SK-N-SH treated with all-trans-retinoic acid at 6 μM for 48 hours (cell line): ENCODE results near the gene NCOA6.

ENCODE experiments used
- ATAC-seq: fragments of 200-7000 bp; cut with Tn5 transposase; 3 replicates; pipeline ENCODE4 v1.9.1; 2020; ENCODE audit warnings: mild to moderate bottlenecking, moderate library complexity
- ARNTL ChIP-seq: fragments of 450-650 bp; formaldehyde crosslinking; IDR thresholded peaks from 2 replicates; pipeline ENCODE4 v1.5.0; 2020; ENCODE audit warnings: low read depth, mild to moderate bottlenecking, moderate library complexity, borderline replicate concordance
- BACH2 ChIP-seq: fragments of 250-450 bp; sonication (Bioruptor Pico); IDR thresholded peaks from 2 replicates; pipeline ENCODE4 v1.9.0; 2021; ENCODE audit warnings: mild to moderate bottlenecking, borderline replicate concordance
- CREB5 ChIP-seq: fragments of 250-450 bp; sonication (Bioruptor Pico); IDR thresholded peaks from 2 replicates; pipeline ENCODE4 v1.5.1; 2020; ENCODE audit warnings: low read depth, mild to moderate bottlenecking, moderate library complexity
- CSDC2 ChIP-seq: fragments of 250-450 bp; sonication (Bioruptor Pico); IDR thresholded peaks from 2 replicates; pipeline ENCODE4 v1.5.0; 2020; ENCODE audit warnings: mild to moderate bottlenecking, moderate library complexity
- ESRRG ChIP-seq: fragments of 250-450 bp; sonication (Bioruptor Pico); IDR thresholded peaks from 2 replicates; pipeline ENCODE4 v1.6.1; 2021; ENCODE audit warnings: mild to moderate bottlenecking
- GLIS3 ChIP-seq: fragments of 250-450 bp; sonication (Bioruptor Pico); IDR thresholded peaks from 2 replicates; pipeline ENCODE4 v1.5.0; 2020; ENCODE audit warnings: mild to moderate bottlenecking, moderate library complexity
- ISL1 ChIP-seq: fragments of 250-450 bp; sonication (Bioruptor Pico); IDR thresholded peaks from 2 replicates; pipeline ENCODE4 v2.1.2; 2022; ENCODE audit warnings: mild to moderate bottlenecking, moderate library complexity
- OSR1 ChIP-seq: fragments of 250-450 bp; sonication (Bioruptor Pico); IDR thresholded peaks from 2 replicates; pipeline ENCODE4 v1.8.0; 2022; ENCODE audit warnings: moderate library complexity, mild to moderate bottlenecking, inconsistent platforms
- PATZ1 ChIP-seq: fragments of 250-450 bp; sonication (Bioruptor Pico); IDR thresholded peaks from 2 replicates; pipeline ENCODE4 v1.8.0; 2020; ENCODE audit warnings: mild to moderate bottlenecking, moderate library complexity, borderline replicate concordance
- POU6F1 ChIP-seq: fragments of 250-450 bp; sonication (Bioruptor Pico); IDR thresholded peaks from 2 replicates; pipeline ENCODE4 v1.8.0; 2021; ENCODE audit warnings: low read depth, mild to moderate bottlenecking, moderate library complexity, borderline replicate concordance
- PPARA ChIP-seq: fragments of 250-450 bp; sonication (Bioruptor Pico); IDR thresholded peaks from 2 replicates; pipeline ENCODE4 v1.5.0; 2020; ENCODE audit warnings: mild to moderate bottlenecking, borderline replicate concordance
- RARB ChIP-seq: fragments of 250-450 bp; sonication (Bioruptor Pico); IDR thresholded peaks from 2 replicates; pipeline ENCODE4 v1.8.0; 2021; ENCODE audit warnings: mild to moderate bottlenecking, moderate library complexity
- TCF4 ChIP-seq: fragments of 250-450 bp; sonication (Bioruptor Pico); IDR thresholded peaks from 2 replicates; pipeline ENCODE4 v1.8.0; 2021; ENCODE audit warnings: mild to moderate bottlenecking, moderate library complexity, borderline replicate concordance
- TOX ChIP-seq: fragments of 250-450 bp; sonication (Bioruptor Pico); IDR thresholded peaks from 2 replicates; pipeline ENCODE4 v1.8.0; 2021; ENCODE audit warnings: mild to moderate bottlenecking, moderate library complexity, borderline replicate concordance
- TSHZ2 ChIP-seq: fragments of 250-450 bp; sonication (Bioruptor Pico); IDR thresholded peaks from 2 replicates; pipeline ENCODE4 v1.5.0; 2020; ENCODE audit warnings: mild to moderate bottlenecking, moderate library complexity
- ZC3H10 ChIP-seq: fragments of 250-450 bp; sonication (Bioruptor Pico); IDR thresholded peaks from 2 replicates; pipeline ENCODE4 v1.5.1; 2021; ENCODE audit warnings: mild to moderate bottlenecking, moderate library complexity
- ZFP3 ChIP-seq: fragments of 250-450 bp; sonication (Bioruptor Pico); IDR thresholded peaks from 2 replicates; pipeline ENCODE4 v1.5.0; 2020; ENCODE audit warnings: mild to moderate bottlenecking, moderate library complexity
- ZNF565 ChIP-seq: fragments of 450-650 bp; formaldehyde crosslinking; conservative IDR thresholded peaks from 2 replicates; pipeline ENCODE4 v1.5.0; 2020; ENCODE audit warnings: low read depth, mild to moderate bottlenecking, moderate library complexity
- ZNF8 ChIP-seq: fragments of 450-650 bp; formaldehyde crosslinking; IDR thresholded peaks from 2 replicates; pipeline ENCODE4 v1.5.0; 2020; ENCODE audit warnings: mild to moderate bottlenecking, moderate library complexity

NCOA6 gene

GRCh38 chr20:34798871-34799270 lies 26.6 kb downstream of the NCOA6 start:
- ATAC-seq = no peak
- TF ChIP-seq ZC3H10 (CRISPR knock-in tag) (no peak), RARB (CRISPR knock-in tag) (no peak), CSDC2 (CRISPR knock-in tag) (no peak)
- TF ChIP-seq, all 23 proteins: peak for 0

GRCh38 chr20:34798328-34798727 lies 27.1 kb downstream of the NCOA6 start:
- ATAC-seq = no peak

GRCh38 chr20:34797012-34797995 lies 28.1 kb downstream of the NCOA6 start:
- ATAC-seq = no peak
- no peak for TF ChIP-seq ARNTL (CRISPR knock-in tag)
- TF ChIP-seq BACH2 (CRISPR knock-in tag) = no peak
- no peak for TF ChIP-seq TCF4
- TF ChIP-seq ZFP3 (CRISPR knock-in tag) = no peak
- no peak for TF ChIP-seq ISL1 (CRISPR knock-in tag)
- no peak for TF ChIP-seq PATZ1 (CRISPR knock-in tag)
- no peak for TF ChIP-seq CSDC2 (CRISPR knock-in tag)
- no peak for TF ChIP-seq PPARA (CRISPR knock-in tag)
- no peak for TF ChIP-seq ZNF565
- no peak for TF ChIP-seq ZNF8 (CRISPR knock-in tag)
- TF ChIP-seq ZC3H10 (CRISPR knock-in tag) = no peak
- TF ChIP-seq RARB (CRISPR knock-in tag) = no peak

More at GRCh38 chr20:34798328-34798727, 27.1 kb downstream of the NCOA6 start:
- no peak for TF ChIP-seq TOX (CRISPR knock-in tag)
- TF ChIP-seq ISL1 (CRISPR knock-in tag) = no peak
- no peak for TF ChIP-seq OSR1 (CRISPR knock-in tag)
- no peak for TF ChIP-seq PATZ1 (CRISPR knock-in tag)
- no peak for TF ChIP-seq GLIS3 (CRISPR knock-in tag)
- no peak for TF ChIP-seq ZC3H10 (CRISPR knock-in tag)
- TF ChIP-seq ZFP3 (CRISPR knock-in tag) = no peak
- no peak for TF ChIP-seq ESRRG (CRISPR knock-in tag)
- no peak for TF ChIP-seq BACH2 (CRISPR knock-in tag)
- TF ChIP-seq RARB (CRISPR knock-in tag) = no peak
- TF ChIP-seq CSDC2 (CRISPR knock-in tag) = no peak
- no peak for TF ChIP-seq POU6F1 (CRISPR knock-in tag)
- TF ChIP-seq TCF4 = no peak
- no peak for TF ChIP-seq TSHZ2 (CRISPR knock-in tag)
- no peak for TF ChIP-seq CREB5 (CRISPR knock-in tag)
- TF ChIP-seq PPARA (CRISPR knock-in tag) = no peak
